CD4-positive, alpha-beta T cell treated with Interleukin-15 for 4 hours (primary cell): Measurements from ENCODE around the gene RMI1.

ENCODE experiments used
- DNase-seq: peaks from one replicate; pipeline ENCODE4 v3.0.0-alpha.2; 2020; ENCODE audit warnings: low spot score

RMI1 gene

DNA sequence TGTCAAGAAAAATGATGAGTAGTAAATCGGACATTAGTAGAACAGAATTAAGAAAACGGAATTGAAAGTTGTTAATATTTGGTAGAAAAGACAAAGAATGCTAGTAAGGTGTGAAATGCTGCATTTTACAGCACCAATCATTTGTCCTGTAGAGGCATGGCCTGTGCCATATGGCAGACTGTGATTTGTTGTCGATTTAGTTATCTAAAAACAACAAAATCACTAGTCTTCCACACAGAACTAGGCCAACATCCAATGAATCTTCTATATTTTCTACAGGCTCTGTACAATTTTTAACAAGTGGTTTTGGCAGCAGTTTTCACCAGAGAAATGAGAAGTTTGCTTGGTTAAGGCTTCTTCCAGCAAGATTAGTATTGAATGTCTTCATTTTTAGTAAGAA lies 11.0 kb upstream of the RMI1 start:
- DNase-seq = no peak

DNA sequence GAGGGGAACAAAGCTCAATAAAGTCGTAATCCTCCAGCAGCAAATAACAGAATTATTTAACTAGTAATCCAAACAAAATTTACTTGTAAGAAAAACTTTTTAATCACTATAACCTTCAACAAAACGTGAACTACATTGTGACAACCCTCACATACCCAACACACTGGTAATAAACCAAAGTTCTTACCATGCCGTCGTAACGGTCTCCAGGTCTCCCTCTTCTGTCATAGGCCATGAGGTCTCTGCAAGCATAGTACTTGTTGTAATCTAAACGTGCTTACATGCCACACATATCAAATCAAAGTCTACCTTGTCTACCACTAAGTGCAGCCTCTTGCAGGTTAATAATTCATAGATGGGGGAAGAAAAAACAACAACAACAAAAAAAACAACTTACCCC lies 9.1 kb upstream of the RMI1 start:
- DNase-seq = no peak

DNA sequence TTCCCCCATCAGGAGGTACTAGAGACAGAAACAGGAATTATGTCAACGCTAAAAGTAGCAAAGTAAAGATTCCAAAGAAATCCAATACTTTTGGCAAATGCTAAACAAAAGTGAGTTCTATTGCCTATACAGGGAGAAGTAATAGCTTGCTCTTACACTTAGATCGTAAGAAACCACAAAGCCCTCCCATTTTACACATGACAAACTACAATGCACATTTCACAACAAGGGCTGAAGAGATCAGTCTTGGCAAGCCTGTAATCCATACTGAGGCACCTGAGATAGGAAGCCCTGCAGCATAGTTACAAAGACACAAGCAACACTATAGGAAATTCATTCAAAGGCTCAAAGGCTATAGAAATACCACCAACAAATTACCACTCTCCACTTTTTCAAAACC lies 8.3 kb upstream of the RMI1 start:
- DNase-seq = no peak

DNA sequence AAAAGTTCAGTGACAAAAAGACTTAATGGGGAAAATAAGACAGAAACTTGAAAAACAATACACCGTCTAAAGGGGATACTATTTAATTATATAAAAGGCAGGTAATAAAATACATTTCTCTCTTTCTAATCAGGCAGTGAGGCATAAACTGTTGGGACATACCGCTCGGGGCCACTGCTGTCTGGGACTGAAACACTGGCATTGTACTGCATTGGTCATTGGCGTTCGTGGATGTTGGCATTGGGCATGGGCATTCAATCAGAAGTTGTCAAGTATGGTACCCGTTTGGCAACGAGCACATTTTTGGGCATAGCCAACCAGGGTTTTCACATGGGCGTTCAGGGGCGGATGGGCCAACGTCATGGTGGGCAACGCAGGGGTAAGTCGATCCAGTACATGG lies 5.3 kb upstream of the RMI1 start:
- no peak for DNase-seq

DNA sequence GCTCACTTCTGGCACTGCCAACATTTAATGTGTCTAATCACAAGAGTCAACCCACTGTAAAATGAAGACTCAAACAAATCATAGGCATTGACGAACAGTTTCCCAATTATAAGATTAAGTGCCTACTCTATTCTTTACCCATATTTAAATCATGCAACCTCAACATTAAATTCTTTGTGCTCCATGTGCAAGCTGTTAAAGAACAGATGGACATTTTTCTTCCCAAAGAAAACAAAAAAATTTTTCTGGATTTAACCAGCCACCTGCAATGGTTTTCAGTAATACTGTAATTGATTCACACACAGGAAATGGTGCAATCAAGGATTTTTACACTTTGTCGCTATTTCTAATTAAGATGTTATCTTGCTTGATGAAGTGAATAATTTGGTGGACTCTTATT lies 4.2 kb upstream of the RMI1 start:
- no peak for DNase-seq

DNA sequence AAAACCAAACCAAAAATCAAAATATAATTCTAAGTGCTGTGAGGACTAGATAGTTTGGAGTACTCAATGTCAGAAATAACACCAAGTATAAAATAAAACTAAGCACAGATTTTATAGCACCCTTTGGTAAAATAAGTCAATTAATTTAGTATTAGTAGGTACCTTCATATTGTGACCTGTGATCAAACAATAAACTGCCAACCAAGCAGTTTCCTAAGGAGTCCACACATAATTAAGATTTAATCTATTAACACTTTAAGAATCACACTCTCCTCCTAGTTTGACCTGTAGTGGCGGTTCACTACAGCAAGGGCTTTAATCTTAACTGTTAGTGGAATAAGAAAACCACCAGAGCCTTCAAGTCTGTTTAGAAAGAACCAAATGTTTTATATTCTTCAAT lies 3.4 kb upstream of the RMI1 start:
- no peak for DNase-seq

DNA sequence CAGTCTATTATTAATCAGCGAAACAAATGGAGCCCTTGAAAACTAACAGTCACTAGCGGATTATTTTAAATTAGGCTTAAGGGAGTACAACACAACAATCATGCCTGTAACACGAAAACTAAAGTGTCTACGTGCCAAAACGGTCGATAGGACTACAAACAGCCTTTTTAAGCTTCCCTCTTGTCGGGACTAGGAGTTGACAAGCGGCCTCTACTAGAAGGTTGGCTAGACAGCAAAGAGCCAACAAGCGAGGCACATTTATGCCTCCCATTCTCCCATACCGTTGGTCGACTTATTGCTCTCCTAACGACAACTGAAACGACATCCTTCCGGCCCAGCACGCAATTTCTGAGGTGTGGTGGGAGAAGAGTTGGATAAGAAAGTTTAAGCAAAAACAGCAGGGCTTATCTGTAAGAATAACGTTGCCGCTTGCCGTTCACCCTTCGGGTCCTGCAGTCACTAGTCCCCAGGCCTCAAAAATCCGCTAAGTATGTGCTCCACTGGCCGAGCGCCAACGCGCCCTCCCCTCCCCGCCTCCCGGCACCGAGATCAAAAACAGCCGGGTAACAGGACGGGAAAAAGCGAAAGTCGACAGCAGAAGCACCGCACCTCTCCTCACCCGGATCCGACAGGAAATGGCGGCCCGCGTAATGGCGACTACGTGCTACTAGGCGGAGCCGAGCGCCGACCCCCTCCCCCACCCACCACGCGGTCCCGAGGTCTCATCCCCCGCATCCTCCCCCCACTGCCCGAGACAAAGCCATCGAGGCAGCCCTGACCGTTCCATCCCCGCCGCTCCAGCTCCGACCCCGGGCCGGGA lies 1.4 kb upstream of the RMI1 start:
- peak; percentile 83 for DNase-seq

DNA sequence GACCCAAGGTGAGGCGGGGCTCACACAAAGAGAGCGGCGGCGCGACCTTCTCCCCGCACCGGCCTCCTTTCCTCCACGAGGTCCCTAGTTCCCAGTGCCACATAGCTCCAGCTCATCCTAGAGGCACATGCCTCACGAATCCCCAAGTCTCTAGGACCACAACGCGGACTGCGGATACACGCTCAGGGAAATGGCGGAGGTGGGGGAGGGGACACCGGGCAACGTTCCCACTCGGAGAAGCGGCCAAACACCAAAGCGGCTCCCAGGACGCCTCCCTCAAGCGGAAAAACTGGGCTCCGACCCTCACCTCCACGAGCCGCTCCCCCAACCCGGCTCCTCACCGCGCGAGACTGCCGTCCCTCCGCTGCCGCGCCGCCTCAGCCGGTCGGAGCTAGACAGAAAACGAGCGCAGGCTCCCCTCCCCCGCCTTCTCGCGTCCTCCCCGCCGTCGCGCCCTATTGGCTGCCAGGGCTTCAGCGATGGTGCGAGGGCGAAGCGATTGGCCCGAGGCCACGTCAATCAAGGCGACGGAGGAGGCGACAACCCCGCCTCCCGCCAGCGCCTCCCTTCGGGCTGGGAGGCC lies 702 bp upstream of the RMI1 start, which contains the start of gene HNRNPK:
Gene HNRNPK, minus strand, starts transcription at position 404 of the 583 bp plus-strand sequence. CDS start 1,963 bp downstream, outside the sequence.
- peak; percentile 100 for DNase-seq

DNA sequence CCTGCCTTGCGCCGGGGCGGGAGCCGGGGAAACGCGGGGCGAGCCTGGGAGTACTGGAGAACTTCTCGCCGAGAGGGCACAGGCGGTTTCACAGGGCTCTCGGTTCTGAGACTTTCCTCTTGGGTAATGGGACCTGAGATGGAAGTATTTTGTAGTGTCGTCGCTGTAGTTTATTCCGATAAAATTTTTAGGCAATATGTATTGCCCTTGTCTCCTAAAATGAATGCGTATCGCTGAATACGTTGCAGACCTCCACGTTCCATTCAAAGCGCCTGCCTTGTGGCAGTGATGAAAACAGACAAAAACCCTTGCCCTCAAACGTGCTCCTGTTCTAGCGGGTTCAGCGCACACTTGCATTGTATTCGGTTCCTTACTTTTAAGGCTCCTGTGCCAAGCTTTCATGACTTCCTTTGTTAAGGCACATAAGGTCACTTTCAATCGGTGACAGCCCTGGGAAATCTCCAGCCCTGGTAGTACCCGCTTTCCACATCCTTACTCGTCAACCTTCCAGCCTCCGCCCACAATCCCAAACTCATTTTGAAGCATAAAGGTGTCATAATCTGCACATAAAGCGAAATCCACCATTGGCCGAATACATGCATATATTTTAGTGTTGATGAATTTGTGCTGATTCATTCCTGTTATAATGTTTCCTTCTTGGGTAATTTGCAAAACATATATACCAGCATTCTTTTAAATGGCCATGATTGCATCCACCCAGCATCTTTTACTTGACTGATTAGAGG lies 694 bp downstream of the RMI1 start:
- peak; percentile 26 for DNase-seq

DNA sequence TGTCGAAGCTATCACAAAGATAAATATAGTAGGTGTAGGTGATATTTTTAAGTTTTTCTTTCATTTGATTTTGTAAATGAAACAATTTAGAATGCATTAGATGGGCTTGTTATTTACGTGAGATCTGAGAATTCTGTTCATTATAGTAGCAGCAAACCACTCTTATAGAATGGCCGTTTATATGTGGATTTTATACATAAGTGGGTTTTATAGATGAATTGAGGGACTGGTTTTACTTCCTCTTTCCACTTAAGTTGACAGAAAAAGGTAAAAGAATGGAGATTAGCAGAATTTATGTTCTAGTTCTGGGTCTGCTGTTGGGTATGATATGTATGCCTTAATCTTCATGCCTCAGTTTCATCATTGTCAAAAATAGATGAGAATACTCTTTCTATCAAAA lies 5.6 kb downstream of the RMI1 start:
- DNase-seq = no peak

DNA sequence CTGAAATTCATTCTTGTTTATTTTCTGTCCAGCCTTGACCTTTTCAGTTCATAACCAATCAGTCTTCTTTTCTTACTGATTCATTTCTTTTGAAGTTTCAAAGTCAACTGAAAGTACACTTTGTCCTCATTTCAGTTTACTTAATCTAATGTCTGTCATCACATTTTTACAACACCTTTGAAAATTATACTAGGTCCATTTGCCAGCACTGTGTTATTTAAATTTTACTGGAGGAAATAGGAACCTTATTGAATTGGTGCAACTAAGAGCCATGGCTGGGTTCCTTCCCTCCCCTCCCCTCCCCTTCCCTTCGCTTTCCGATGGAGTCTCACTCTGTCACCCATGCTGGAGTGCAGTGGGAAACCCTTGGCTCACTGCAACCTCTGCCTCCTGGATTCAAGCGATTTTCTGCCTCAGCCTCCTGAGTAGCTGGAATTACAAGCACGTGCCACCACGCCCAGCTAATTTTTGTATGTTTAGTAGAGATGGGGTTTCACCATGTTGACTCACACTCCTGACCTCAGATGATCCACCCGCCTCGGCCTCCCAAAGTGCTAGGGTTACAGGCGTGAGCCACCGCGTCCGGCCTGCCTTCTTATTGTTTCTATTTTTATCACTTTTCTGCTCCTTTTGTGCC lies 6.3 kb downstream of the RMI1 start:
- DNase-seq = peak; percentile 31

DNA sequence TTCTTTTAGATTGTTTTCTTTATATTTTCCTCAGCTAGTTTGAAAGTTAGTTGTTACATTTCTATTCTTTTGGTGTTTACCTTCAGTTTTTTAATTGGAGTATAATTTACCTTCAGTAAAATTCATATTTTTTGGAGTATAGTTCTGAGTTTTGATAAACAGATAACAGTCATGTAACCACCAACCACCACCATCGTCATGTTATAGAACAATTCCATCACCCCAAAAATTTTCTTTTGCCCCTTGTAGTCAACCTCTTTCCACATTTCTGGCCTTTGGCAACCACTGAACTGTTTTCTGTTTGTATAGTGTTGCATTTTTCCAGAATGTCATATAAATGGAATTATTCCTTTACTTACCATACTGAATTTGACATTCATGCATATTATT lies 6.8 kb downstream of the RMI1 start:
- DNase-seq = no peak

DNA sequence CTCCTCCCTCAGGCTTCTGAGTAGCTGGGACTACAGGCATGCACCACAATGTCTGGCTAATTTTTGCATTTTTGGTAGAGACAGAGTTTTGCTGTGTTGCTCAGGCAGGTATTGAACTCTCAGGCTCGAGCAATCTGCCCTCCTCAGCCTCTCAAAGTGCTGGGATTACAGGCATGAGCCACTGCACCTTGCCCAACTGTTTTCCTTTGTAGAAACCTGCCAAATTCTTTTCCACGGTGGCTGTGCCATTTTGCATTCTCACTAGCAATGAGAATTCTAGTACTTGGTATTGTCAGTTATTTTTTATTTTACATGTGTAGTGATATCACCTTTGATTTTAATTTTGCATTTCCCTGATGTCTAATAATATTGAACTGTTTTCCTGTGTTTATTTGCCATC lies 7.8 kb downstream of the RMI1 start:
- no peak for DNase-seq

DNA sequence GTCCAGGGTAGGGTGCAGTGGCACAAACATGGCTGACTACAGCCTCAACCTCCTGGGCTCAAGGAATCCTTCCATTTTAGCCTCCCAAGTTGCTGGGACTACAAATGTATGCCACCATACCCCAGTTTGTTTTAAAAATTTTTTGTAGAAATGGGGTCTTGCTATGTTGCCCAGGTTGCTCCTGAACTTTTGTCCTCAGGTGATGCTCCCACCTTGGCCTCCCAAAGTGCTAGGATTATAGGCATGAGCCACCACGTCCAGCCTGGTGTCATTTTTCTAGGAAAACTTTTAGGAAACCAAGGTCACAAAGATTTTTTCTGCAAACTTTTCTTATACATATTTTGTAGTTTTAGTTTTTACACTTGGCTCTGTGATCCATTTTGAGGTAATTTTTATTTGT lies 10.8 kb downstream of the RMI1 start:
- no peak for DNase-seq

DNA sequence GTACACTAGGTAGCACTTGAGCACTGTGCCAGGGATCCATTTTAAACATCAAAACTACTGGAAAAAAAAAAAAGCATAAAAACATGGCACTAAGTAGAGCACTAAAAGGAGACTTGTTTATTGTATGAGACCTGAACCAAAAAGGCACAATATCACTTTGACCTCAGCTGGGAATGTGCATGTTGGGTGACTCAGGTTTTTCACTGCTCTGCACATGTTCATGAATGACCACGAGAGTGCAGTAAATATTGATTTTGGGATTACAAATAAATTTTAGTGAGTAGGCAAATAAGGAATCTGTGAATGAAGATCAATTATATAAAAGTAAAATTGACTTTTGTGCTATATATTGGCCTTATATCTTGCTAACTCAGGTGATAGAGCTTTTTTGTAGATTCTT lies 11.8 kb downstream of the RMI1 start:
- DNase-seq = no peak

DNA sequence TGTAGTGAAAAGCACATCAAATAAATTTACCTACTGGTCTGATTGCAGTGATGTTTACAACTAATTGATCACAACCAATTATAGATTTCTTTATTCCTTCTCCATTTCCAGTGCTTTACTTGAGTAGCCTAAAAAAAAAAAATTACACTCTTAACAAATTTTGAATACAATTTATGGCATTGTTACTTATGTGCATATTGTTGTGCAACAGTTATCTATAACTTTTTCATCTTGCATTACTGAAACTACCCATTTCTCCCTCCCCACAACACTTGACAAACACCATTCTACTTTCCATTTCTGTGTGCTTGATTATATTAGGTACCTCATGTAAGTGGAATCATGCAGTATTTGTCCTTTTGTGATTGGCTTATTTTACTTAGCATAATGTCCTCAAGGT lies 12.3 kb downstream of the RMI1 start:
- DNase-seq = no peak

DNA sequence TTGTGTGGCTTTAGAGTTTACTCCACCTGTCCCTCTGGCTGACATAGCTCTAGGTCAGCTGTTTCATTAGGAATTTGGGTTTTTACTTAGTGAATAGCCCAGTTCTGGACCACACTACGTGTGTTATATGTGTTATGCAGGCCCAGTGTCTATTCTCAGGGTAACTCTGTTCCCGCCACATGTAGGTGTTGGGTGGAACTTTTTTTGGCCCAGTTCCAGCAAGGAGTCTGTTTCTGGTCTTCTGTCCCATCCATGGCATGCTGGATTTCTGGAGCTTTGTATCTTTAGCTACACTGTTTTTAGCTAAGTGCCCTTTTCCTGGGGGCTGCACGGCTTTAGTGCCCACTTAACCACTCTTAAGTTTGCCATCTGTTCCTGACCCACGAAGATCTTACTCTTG lies 15.5 kb downstream of the RMI1 start:
- DNase-seq = no peak

DNA sequence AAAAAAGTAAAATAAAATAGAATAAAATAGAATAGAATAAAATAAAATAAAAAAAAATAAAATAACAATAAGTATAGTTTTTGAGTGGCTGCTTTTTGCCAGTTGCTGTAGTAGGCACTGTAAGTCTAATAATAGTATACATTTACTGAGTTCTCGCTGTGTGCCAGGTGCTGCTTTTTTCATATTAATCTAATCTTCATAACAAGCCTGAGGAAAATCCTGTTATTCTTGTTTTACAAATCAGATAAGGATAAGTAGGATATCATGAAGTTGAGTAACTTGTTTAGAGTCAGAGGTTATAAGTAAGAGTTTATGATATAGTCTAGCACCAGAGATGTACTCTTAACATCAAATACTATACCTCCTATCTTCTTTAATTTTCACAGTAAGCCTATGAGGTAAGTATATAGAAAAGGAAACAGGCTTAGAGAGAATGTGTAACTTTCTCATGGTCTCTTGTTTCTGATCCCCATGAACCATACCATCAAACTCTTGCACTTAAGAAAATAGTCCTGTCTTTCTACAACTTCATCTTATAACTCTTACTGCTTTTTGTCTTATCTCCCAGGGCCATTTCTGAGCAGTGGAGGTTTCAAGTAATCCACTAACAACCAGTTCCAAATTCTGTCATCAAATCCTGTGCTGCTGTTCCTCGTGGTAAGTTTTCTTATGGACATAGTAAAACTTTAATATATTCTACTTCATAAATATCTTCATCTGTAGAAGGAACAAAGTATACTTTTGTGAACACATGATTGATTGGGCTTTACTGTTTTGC lies 18.7 kb downstream of the RMI1 start:
- no peak for DNase-seq

DNA sequence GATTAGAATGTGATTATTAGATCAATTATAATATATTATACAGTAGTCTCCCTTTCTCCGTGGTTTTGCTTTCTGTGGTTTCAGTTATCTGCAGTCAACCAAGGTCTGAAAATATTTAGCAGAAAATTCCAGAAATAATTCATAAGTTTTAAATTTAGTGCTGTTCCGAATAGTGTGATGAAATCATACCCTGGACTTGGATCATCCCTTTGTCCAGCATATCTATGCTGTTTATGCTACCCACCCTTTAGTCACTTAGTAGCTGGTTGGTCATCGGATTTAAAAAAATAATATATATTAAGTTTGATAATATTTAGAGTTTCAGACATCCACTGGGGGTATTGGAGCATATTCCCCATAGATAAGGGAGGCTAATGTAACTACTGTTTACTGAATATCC lies 19.6 kb downstream of the RMI1 start:
- DNase-seq = no peak

DNA sequence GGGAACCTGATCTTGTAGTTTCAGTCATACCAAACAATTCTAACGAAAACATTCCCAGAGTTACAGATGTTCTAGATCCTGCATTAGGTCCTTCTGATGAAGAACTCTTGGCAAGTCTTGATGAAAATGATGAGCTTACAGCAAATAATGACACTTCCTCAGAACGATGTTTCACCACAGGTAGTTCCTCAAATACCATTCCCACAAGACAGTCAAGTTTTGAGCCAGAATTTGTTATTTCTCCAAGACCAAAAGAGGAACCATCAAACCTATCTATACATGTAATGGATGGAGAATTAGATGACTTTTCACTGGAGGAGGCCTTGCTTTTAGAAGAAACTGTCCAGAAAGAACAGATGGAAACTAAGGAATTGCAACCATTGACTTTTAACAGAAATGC lies 21.0 kb downstream of the RMI1 start:
- no peak for DNase-seq

DNA sequence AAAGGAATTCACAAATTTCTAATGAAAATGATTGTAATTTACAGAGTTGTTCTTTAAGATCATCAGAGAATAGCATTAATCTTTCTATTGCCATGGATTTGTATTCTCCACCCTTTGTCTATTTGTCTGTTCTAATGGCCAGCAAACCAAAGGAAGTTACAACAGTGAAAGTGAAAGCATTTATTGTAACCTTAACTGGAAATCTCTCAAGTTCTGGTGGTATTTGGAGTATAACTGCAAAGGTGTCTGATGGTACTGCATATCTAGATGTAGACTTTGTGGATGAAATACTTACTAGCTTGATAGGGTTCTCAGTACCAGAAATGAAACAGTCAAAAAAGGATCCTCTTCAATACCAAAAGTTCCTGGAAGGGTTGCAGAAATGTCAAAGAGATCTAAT lies 21.7 kb downstream of the RMI1 start:
- DNase-seq = peak; percentile 18

DNA sequence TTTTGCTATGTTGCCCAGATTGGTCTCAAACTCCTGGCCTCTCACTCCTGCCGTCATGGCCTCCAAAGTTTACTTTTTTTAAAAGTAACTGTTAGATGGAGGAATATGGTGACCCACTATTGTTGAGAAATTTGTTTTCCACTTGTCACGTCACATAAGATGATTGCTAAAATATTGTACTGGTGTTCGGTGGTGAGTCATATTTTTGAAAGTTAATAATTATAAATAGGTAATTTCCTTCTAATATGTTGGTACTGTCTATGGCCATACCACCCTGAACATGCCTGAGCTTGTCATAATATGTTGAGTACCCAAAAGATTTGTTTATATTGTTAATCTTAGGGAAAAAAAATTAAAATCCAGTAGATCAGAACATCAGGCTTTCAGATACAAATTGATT lies 22.6 kb downstream of the RMI1 start:
- no peak for DNase-seq
